Smooth muscle cell (in vitro differentiated cells): ENCODE results near the gene CENPS. TPM values are rescaled to one million over a fixed set of nuclear protein-coding genes. Genes with fewer than 3 reads are reported as not detected.

ENCODE experiments used
- DNase-seq: peaks from one replicate; lab custom pipeline; 2025; ENCODE audit not compliant: unreplicated experiment; lab: John Stamatoyannopoulos, UW
- H2AFZ ChIP-seq: fragments of 200-600 bp; sonication (generic); 2 replicates; pipeline ENCODE4 v1.6.0; 2016; ENCODE audit warnings: antibody characterized with exemption, low read depth, mild to moderate bottlenecking
- H3F3A ChIP-seq: fragments of 200-600 bp; sonication (generic); 2 replicates; pipeline ENCODE4 v1.6.0; 2017; ENCODE audit warnings: antibody characterized with exemption, low read depth
- H3K27ac ChIP-seq: fragments of 200-600 bp; sonication (generic); 2 replicates; pipeline ENCODE4 v1.5.1; 2016; ENCODE audit warnings: low read depth, mild to moderate bottlenecking
- H3K27me3 ChIP-seq: fragments of 200-600 bp; sonication (generic); 2 replicates; pipeline ENCODE4 v1.6.1; 2016; ENCODE audit warnings: low read depth, mild to moderate bottlenecking
- H3K36me3 ChIP-seq: fragments of 200-600 bp; sonication (generic); 2 replicates; pipeline ENCODE4 v1.5.1; 2016; ENCODE audit warnings: low read depth
- H3K4me1 ChIP-seq: fragments of 200-600 bp; sonication (generic); 2 replicates; pipeline ENCODE4 v1.5.1; 2016; ENCODE audit warnings: low read depth
- H3K4me2 ChIP-seq: fragments of 200-600 bp; sonication (generic); 2 replicates; pipeline ENCODE4 v1.6.0; 2016; ENCODE audit warnings: mild to moderate bottlenecking
- H3K4me3 ChIP-seq: fragments of 200-600 bp; sonication (generic); 2 replicates; pipeline ENCODE4 v1.5.1; 2016; ENCODE audit warnings: mild to moderate bottlenecking
- H3K79me2 ChIP-seq: fragments of 200-600 bp; sonication (generic); 2 replicates; pipeline ENCODE4 v1.6.0; 2016; ENCODE audit warnings: low read depth, mild to moderate bottlenecking
- H3K9ac ChIP-seq: fragments of 200-600 bp; sonication (generic); 2 replicates; pipeline ENCODE4 v1.6.0; 2016; ENCODE audit warnings: low read depth
- H3K9me3 ChIP-seq: fragments of 200-600 bp; sonication (generic); replicated peaks from 2 replicates; pipeline ENCODE4 v1.5.1; 2016; ENCODE audit warnings: low read depth
- H4K20me1 ChIP-seq: fragments of 200-600 bp; sonication (generic); 2 replicates; pipeline ENCODE4 v1.6.0; 2016; ENCODE audit warnings: low read depth
- WGBS: methylation state at CpG from one replicate; pipeline ENCODE4 v1.1.7; 2016; ENCODE audit warnings: low lambda C conversion rate; 5-methylcytosine and 5-hydroxymethylcytosine counted together
- polyA plus RNA-seq: library from polyadenylated mRNA; unstranded; fragments of >200 nt; fragmentation: Nextera tagmentation; extraction: Ambion mirVana; gene quantifications from 2 replicates; pipeline ENCODE4 v1.2.1, GENCODE V29; 2016
- total RNA-seq: library from RNA; depleted of rRNA; stranded (reverse); fragments of >200 nt; gene quantifications from 2 replicates; pipeline ENCODE4 v1.2.3, GENCODE V29; 2014
- TF ChIP-seq, protein P1 (sequence below): fragments of 200-600 bp; sonication (generic); IDR thresholded peaks from 2 replicates; pipeline ENCODE4 v1.5.1; 2017; ENCODE audit warnings: borderline replicate concordance, mild to moderate bottlenecking, antibody characterized with exemption; ENCODE audit not compliant: insufficient read depth, poor library complexity, severe bottlenecking

CENPS gene
- total and polyA plus RNA-seq, 2 experiments from 2014 or later = 7.6 to 16.3 TPM

DNA sequence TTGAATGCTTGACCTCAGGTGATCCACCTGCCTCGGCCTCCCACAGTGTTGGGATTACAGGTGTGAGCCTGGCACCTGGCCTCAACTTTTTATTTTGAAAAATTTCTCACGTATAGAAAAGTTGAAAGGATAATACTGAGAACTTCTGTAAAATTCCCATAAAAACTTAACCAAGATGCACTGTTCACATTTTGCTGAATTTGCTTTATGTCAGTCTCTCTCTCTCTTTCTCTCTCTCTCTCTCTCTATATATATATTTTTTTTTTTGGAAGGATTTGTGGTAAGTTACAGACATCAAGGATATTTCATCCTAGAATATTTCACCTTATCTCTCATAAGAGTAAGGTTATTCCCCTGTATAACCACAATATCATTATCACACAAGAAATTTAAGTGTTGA lies 50.4 kb downstream of the CENPS start:
- H2AFZ ChIP-seq = no peak overlapping the region
- no peaks in the 10 kb centered on the region for H3K36me3 ChIP-seq
- no peaks in the 10 kb centered on the region for H3K9me3 ChIP-seq
- DNase-seq = no peak
- peaks cover 83% of the 10 kb centered on the region for H3K79me2 ChIP-seq
- H3K4me3 ChIP-seq = no peak overlapping the region
- H3K27ac ChIP-seq = no peak overlapping the region
- TF ChIP-seq, protein P1, sequence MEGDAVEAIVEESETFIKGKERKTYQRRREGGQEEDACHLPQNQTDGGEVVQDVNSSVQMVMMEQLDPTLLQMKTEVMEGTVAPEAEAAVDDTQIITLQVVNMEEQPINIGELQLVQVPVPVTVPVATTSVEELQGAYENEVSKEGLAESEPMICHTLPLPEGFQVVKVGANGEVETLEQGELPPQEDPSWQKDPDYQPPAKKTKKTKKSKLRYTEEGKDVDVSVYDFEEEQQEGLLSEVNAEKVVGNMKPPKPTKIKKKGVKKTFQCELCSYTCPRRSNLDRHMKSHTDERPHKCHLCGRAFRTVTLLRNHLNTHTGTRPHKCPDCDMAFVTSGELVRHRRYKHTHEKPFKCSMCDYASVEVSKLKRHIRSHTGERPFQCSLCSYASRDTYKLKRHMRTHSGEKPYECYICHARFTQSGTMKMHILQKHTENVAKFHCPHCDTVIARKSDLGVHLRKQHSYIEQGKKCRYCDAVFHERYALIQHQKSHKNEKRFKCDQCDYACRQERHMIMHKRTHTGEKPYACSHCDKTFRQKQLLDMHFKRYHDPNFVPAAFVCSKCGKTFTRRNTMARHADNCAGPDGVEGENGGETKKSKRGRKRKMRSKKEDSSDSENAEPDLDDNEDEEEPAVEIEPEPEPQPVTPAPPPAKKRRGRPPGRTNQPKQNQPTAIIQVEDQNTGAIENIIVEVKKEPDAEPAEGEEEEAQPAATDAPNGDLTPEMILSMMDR = no peak
- peaks cover 59% of the 10 kb centered on the region for H4K20me1 ChIP-seq
- H3K4me1 ChIP-seq = peaks cover 6% of the 10 kb centered on the region
- no peak overlapping the region for H3K9ac ChIP-seq
- H3F3A ChIP-seq = no peaks in the 10 kb centered on the region
- H3K4me2 ChIP-seq = no peak overlapping the region
- 100% methylated on average over 2 of the region's 2 CpGs for WGBS
- H3K27me3 ChIP-seq = no peaks in the 10 kb centered on the region

DNA sequence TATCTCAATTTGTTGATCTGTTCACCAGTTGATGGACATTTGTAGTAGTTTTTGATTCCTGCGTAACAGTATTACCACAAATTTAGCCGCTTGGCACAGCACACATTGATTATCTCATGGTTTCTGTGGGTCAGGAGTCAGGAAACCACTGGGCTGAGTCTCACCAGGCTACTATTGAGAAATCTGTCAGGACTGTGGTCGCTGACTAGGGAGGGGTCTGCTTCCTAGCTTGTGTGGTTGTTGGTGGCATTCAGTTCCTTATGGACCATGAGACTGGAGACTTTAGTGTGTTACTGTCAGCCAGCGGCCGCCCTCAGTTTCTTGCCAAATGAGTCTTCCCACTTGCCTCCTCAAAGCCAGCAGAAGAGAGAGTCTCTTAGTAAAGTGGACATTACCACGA lies 54.3 kb downstream of the CENPS start:
- 95% methylated on average over 6 of the region's 6 CpGs for WGBS
- Histone ChIP-seq H3K36me3 (no peaks in the 10 kb centered on the region), H3K4me3 (no peak overlapping the region), H3K79me2 (peaks cover 82% of the 10 kb centered on the region), H4K20me1 (peaks cover 86% of the 10 kb centered on the region), H3K27me3 (no peaks in the 10 kb centered on the region), H3K9me3 (no peaks in the 10 kb centered on the region), H3K4me2 (no peak overlapping the region), H3K27ac (no peak overlapping the region), H3F3A (no peaks in the 10 kb centered on the region), H3K4me1 (peaks cover 6% of the 10 kb centered on the region), H2AFZ (no peak overlapping the region), H3K9ac (no peak overlapping the region)
- TF ChIP-seq, protein P1 = no peak
- no peak for DNase-seq

DNA sequence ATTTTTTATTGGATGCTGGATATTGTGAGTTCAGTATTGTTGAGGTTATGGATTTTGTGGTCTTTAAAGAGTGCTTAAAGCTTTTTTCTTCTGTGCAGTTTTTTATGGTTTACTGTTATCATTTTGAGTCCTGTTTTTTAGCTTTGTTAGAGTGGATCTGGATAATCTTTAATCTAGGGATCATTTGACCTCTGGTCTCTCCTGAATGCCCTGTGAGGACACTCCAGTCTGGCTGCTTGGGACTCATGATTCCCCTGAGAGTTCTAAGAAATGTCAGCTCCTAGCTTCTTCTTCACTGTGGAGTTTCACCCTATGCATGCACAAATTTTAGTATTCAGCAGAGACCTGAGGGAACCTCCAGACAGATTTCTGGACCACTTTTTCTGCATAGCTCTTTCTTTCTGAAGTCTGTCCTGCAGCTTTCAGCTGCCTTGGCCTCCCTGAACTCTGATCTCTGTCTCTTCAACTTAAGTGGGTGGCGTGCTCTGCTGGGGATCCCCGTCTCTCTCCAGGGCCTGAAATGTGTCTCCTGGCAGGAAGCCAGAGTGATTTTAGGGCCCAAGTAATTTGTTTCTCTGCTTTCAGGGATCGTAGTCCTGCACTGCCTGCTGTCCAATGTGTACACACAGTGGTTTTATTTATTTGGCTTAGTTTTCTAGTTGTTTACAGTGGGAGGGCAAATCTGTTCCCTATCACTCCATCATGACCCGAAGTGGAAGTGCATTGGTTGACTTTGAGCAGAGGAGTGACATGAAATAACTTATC lies 59.2 kb downstream of the CENPS start:
- Histone ChIP-seq H3F3A (no peaks in the 10 kb centered on the region), H3K4me3 (no peak overlapping the region), H2AFZ (no peak overlapping the region), H3K27ac (no peak overlapping the region), H4K20me1 (peaks cover 94% of the 10 kb centered on the region), H3K9me3 (no peaks in the 10 kb centered on the region), H3K27me3 (no peaks in the 10 kb centered on the region), H3K4me2 (no peak overlapping the region), H3K4me1 (peaks cover 13% of the 10 kb centered on the region), H3K36me3 (no peaks in the 10 kb centered on the region), H3K9ac (no peak overlapping the region), H3K79me2 (peaks cover 59% of the 10 kb centered on the region)
- TF ChIP-seq, protein P1 = no peak
- 67% methylated on average over 4 of the region's 4 CpGs for WGBS
- no peak for DNase-seq
